Lung (tissue), 12 donors: Measurements from ENCODE around the gene BNIP5. TPM values are rescaled to one million over a fixed set of nuclear protein-coding genes. Genes with fewer than 3 reads are reported as not detected.

ENCODE experiments used
- ATAC-seq: fragments of 200-7000 bp; cut with Tn5 transposase; one replicate; pipeline ENCODE4 v1.9.1; 2020; ENCODE audit warnings: moderate number of reproducible peaks; ENCODE audit not compliant: insufficient read depth, low FRiP score
- DNase-seq, 3 donors: peaks; one replicate each; pipeline ENCODE4 v3.0.0-alpha.2; 2013 to 2017
- H3K27ac ChIP-seq, 2 donors: one replicate each; pipeline ENCODE4 v1.5.1; 2013; ENCODE audit warnings: mild to moderate bottlenecking in 2 of 2, moderate library complexity in 2 of 2, control low read depth in 1 of 2, inconsistent platforms in 1 of 2, low read depth in 1 of 2, low read length in 1 of 2
- H3K27me3 ChIP-seq, 3 donors: one replicate each; pipeline ENCODE4 v1.5.1; 2013; ENCODE audit warnings: low read length in 2 of 3; ENCODE audit not compliant: control insufficient read depth in 3 of 3, insufficient read depth in 3 of 3
- H3K36me3 ChIP-seq, 4 donors: one replicate each; pipeline ENCODE4 v1.5.1; 2013; ENCODE audit warnings: low read length in 4 of 4, mild to moderate bottlenecking in 1 of 4, moderate library complexity in 1 of 4; ENCODE audit not compliant: control insufficient read depth in 4 of 4, insufficient read depth in 4 of 4
- H3K4me1 ChIP-seq, 5 donors: one replicate each; pipeline ENCODE4 v1.5.1; 2013; ENCODE audit warnings: low read length in 5 of 5, mild to moderate bottlenecking in 2 of 5, moderate library complexity in 1 of 5; ENCODE audit not compliant: control insufficient read depth in 5 of 5, insufficient read depth in 5 of 5
- H3K4me3 ChIP-seq: one replicate; pipeline ENCODE4 v1.5.1; 2013; ENCODE audit warnings: mild to moderate bottlenecking, control low read depth, moderate library complexity
- H3K9ac ChIP-seq, 2 donors: one replicate each; pipeline ENCODE4 v1.5.1; 2013; ENCODE audit warnings: low read length in 2 of 2, control low read depth in 1 of 2; ENCODE audit not compliant: insufficient read depth in 1 of 2
- H3K9me3 ChIP-seq, 4 donors: one replicate each; pipeline ENCODE4 v1.5.1; 2013; ENCODE audit warnings: low read length in 3 of 4, mild to moderate bottlenecking in 1 of 4, moderate library complexity in 1 of 4; ENCODE audit not compliant: control insufficient read depth in 4 of 4, insufficient read depth in 3 of 4
- WGBS, 2 donors: extraction: QIAGEN DNeasy Blood & Tissue Kit; methylation state at CpG; one replicate each; pipeline ENCODE4 v1.1.7; 2013; 5-methylcytosine and 5-hydroxymethylcytosine counted together
- polyA plus RNA-seq, 2 donors: library from polyadenylated mRNA; stranded (reverse); fragments of 200-250 nt; gene quantifications; one replicate each; pipeline ENCODE4 v1.2.1, GENCODE V29; 2013
- total RNA-seq, 2 donors: library from RNA; depleted of rRNA in 1 of 2; stranded (reverse); fragments of >200 nt in 1 of 2; gene quantifications; one replicate each; pipeline ENCODE4 v1.2.1, GENCODE V29; 2014 to 2021
- TF ChIP-seq, protein P1 (sequence below): IDR thresholded peaks from 2 replicates; pipeline ENCODE4 v1.5.1; 2012; ENCODE audit warnings: mild to moderate bottlenecking; ENCODE audit errors: control extremely low read depth, extremely low read depth
- donor health status: control.
- donor health status: control.
- donor health status: Bipolar disorder and iron deficiency.
- donor health status: healthy.
- donor health status: DM: yes; HTN: yes; CAD: no.

Gene BNIP5
- total and polyA plus RNA-seq, 4 donors: 0.02 to 0.09 (median 0.06) TPM; not detected in 1

GRCh38 chr6:36378936-36379335, 42.2 kb upstream of the BNIP5 start:
- Histone ChIP-seq H3K27me3 (no peaks in the 10 kb centered on the region), H3K9ac (no peak overlapping the region), H3K27ac (no peak overlapping the region), H3K4me1 (no peaks in the 10 kb centered on the region), H3K36me3 (no peaks in the 10 kb centered on the region), H3K9me3 (no peaks in the 10 kb centered on the region), H3K4me3 (no peak overlapping the region)
- DNase-seq (no peak), ATAC-seq (no peak)
- TF ChIP-seq, protein P1, sequence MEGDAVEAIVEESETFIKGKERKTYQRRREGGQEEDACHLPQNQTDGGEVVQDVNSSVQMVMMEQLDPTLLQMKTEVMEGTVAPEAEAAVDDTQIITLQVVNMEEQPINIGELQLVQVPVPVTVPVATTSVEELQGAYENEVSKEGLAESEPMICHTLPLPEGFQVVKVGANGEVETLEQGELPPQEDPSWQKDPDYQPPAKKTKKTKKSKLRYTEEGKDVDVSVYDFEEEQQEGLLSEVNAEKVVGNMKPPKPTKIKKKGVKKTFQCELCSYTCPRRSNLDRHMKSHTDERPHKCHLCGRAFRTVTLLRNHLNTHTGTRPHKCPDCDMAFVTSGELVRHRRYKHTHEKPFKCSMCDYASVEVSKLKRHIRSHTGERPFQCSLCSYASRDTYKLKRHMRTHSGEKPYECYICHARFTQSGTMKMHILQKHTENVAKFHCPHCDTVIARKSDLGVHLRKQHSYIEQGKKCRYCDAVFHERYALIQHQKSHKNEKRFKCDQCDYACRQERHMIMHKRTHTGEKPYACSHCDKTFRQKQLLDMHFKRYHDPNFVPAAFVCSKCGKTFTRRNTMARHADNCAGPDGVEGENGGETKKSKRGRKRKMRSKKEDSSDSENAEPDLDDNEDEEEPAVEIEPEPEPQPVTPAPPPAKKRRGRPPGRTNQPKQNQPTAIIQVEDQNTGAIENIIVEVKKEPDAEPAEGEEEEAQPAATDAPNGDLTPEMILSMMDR: no peak
- 94 to 97% methylated on average over 10 of the region's 10 CpGs for WGBS, 2 donors

DNA sequence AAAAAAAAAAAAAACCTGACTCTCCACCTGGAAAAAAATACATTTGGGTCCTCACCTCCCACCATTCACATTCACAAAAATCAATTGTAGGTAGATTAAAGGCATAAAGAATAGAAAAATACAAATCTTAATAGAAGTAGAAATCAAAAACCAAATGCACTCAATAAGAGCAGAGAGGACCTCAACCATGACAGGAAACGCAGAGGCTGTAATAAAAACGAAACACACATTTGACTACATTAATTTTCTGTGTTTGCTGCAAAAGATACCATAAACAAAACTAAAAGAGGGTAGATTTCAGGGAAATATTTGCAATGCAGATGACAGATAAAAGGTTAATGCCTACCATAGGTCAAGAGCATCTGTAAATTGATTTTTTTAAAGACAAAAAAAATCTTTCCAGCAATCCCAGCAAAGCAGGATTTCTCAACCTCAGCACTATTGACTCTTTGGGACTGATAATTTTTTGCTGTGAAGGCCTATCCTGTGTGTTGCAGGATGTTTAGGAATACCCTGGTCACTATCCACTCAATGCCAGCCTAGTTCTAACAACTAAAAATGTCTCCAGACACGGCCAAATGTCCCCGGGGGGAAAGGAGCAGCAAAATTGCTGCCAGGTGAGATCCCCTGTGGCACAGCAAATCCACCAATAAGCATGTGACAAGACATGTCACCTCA, 41.7 kb upstream of the BNIP5 start:
- no peak overlapping the region for H3K9ac ChIP-seq
- WGBS, 2 donors: 88% methylated on average over 4 of the region's 4 CpGs
- H3K36me3 ChIP-seq: no peaks in the 10 kb centered on the region
- TF ChIP-seq, protein P1: no peak
- H3K27me3 ChIP-seq: peaks cover 0 to 5% (median 0%) of the 10 kb centered on the region in 3 donors
- ATAC-seq (no peak), DNase-seq (no peak)
- H3K4me1 ChIP-seq: no peaks in the 10 kb centered on the region
- H3K9me3 ChIP-seq: no peaks in the 10 kb centered on the region
- H3K4me3 ChIP-seq: no peak overlapping the region
- no peak overlapping the region for H3K27ac ChIP-seq

DNA sequence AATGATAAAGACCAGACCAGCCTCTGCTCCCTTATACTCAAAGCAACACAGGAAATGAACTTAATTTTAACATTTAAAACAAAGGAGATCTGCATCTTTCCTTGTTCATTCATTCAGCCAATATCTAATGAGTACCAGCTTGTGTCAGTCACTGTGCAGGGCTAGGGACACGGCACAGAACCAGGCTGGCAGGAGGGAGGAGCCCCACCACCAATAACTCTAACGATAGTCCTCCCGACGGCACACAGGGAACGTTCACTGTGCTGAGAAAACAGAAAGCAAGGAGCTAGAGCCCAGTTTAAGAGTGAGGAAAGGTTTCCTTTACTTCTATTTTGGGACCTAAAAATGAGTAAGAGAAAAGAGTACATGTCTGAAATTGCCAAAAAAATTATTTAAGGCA, 40.9 kb upstream of the BNIP5 start:
- TF ChIP-seq, protein P1: no peak
- Histone ChIP-seq H3K9ac (no peak overlapping the region), H3K4me3 (no peak overlapping the region), H3K27ac (no peak overlapping the region), H3K36me3 (no peaks in the 10 kb centered on the region), H3K27me3 (peaks cover 0 to 6% (median 0%) of the 10 kb centered on the region in 3 donors), H3K4me1 (no peaks in the 10 kb centered on the region), H3K9me3 (no peaks in the 10 kb centered on the region)
- WGBS, 2 donors: 78 to 86% methylated on average over 5 of the region's 5 CpGs
- DNase-seq (no peak), ATAC-seq (no peak)

DNA sequence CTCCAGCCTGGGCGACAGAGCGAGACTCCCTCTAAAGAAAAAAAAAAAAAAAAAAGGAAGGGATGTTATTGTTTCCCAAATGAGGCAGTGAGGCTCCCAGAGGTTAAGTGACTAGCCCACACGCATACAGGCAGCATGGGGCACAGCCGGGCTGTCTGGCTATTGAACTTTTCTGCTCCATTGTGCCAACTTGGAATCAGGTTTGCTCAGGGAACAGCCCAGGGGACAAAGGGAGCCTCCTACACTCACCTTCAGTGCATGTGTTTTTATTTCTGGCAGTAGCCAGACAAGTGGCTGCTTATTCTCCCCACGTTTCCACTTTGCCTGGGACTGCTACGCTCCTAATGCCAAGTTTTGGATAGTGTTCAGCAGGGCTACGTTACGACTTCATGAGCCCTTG, 40.1 kb upstream of the BNIP5 start:
- Histone ChIP-seq H3K9me3 (no peaks in the 10 kb centered on the region), H3K9ac (no peak overlapping the region), H3K27ac (no peak overlapping the region), H3K4me1 (no peaks in the 10 kb centered on the region), H3K36me3 (peaks cover 0 to 1% (median 0%) of the 10 kb centered on the region in 4 donors), H3K4me3 (no peak overlapping the region), H3K27me3 (peaks cover 0 to 6% (median 0%) of the 10 kb centered on the region in 3 donors)
- ATAC-seq (no peak), DNase-seq (no peak)
- WGBS, 2 donors: 97 to 98% methylated on average over 8 of the region's 8 CpGs
- TF ChIP-seq, protein P1: no peak
